Trophoblast cell (in vitro differentiated cells and primary cell): Measurements from ENCODE around the gene PDIA5. TPM values are rescaled to one million over a fixed set of nuclear protein-coding genes. Genes with fewer than 3 reads are reported as not detected.

Source experiments
- DNase-seq, 2 donors: peaks; one replicate each; pipeline ENCODE4 v3.0.0-alpha.2; 2016
- H2AFZ ChIP-seq: 2 replicates; pipeline ENCODE4 v1.6.1; 2013; ENCODE audit warnings: low read length, moderate library complexity, mild to moderate bottlenecking; ENCODE audit not compliant: insufficient read depth, poor library complexity
- H2AK5ac ChIP-seq: 2 replicates; pipeline ENCODE4 v1.6.1; 2013; ENCODE audit warnings: mild to moderate bottlenecking, low read length
- H2BK120ac ChIP-seq: 2 replicates; pipeline ENCODE4 v1.6.1; 2013; ENCODE audit warnings: low read length, mild to moderate bottlenecking, moderate library complexity; ENCODE audit not compliant: insufficient read depth, poor library complexity
- H2BK12ac ChIP-seq: 2 replicates; pipeline ENCODE4 v1.6.1; 2013; ENCODE audit warnings: mild to moderate bottlenecking, low read length, moderate library complexity
- H2BK5ac ChIP-seq: 2 replicates; pipeline ENCODE4 v1.6.1; 2013; ENCODE audit warnings: low read length, low read depth, moderate library complexity, mild to moderate bottlenecking; ENCODE audit not compliant: poor library complexity
- H3K14ac ChIP-seq: 2 replicates; pipeline ENCODE4 v1.6.1; 2013; ENCODE audit warnings: mild to moderate bottlenecking, low read length
- H3K18ac ChIP-seq: 2 replicates; pipeline ENCODE4 v1.6.1; 2013; ENCODE audit warnings: mild to moderate bottlenecking, low read length
- H3K23ac ChIP-seq: 2 replicates; pipeline ENCODE4 v1.6.1; 2013; ENCODE audit warnings: low read length
- H3K27ac ChIP-seq: 2 replicates; pipeline ENCODE4 v1.5.1; 2013; ENCODE audit warnings: low read depth, mild to moderate bottlenecking, inconsistent platforms, low read length, moderate library complexity
- H3K27me3 ChIP-seq: 2 replicates; pipeline ENCODE4 v1.6.1; 2013; ENCODE audit warnings: inconsistent platforms, mild to moderate bottlenecking, low read length, moderate library complexity; ENCODE audit not compliant: insufficient read depth
- H3K36me3 ChIP-seq, 2 experiments: 1 replicate in 1 of 2; 2 replicates in 1 of 2; pipeline ENCODE4 v1.6.1; 2013; ENCODE audit warnings: low read length in 2 of 2, mild to moderate bottlenecking in 2 of 2, moderate library complexity in 1 of 2; ENCODE audit not compliant: insufficient read depth in 2 of 2, control insufficient read depth in 1 of 2
- H3K4ac ChIP-seq: 2 replicates; pipeline ENCODE4 v1.6.1; 2013; ENCODE audit warnings: low read depth, mild to moderate bottlenecking, low read length, moderate library complexity
- H3K4me1 ChIP-seq, 2 experiments: 1 replicate in 1 of 2; 2 replicates in 1 of 2; pipeline ENCODE4 v1.6.1; 2013; ENCODE audit warnings: low read length in 2 of 2, mild to moderate bottlenecking in 2 of 2, moderate library complexity in 1 of 2; ENCODE audit not compliant: insufficient read depth in 2 of 2, control insufficient read depth in 1 of 2
- H3K4me2 ChIP-seq: 2 replicates; pipeline ENCODE4 v1.6.1; 2013; ENCODE audit warnings: inconsistent platforms, mild to moderate bottlenecking, low read length, moderate library complexity
- H3K4me3 ChIP-seq: 2 replicates; pipeline ENCODE4 v1.5.1; 2013; ENCODE audit warnings: mild to moderate bottlenecking, low read depth, low read length, inconsistent platforms
- H3K79me1 ChIP-seq: one replicate; pipeline ENCODE4 v1.6.1; 2013; ENCODE audit warnings: low read length
- H3K79me2 ChIP-seq: 2 replicates; pipeline ENCODE4 v1.6.1; 2013; ENCODE audit warnings: low read length, mild to moderate bottlenecking; ENCODE audit not compliant: control insufficient read depth, insufficient read depth, poor library complexity
- H3K9ac ChIP-seq: 2 replicates; pipeline ENCODE4 v1.6.1; 2013; ENCODE audit warnings: mild to moderate bottlenecking, low read length
- H3K9me3 ChIP-seq: 2 replicates; pipeline ENCODE4 v1.6.1; 2013; ENCODE audit warnings: low read depth, mild to moderate bottlenecking, control low read depth, inconsistent platforms, low read length; ENCODE audit not compliant: insufficient read depth
- H4K12ac ChIP-seq: 2 replicates; pipeline ENCODE4 v1.6.1; 2013; ENCODE audit warnings: low read depth, mild to moderate bottlenecking, low read length, moderate library complexity
- H4K8ac ChIP-seq: 2 replicates; pipeline ENCODE4 v1.6.1; 2013; ENCODE audit warnings: low read depth, mild to moderate bottlenecking, low read length, moderate library complexity
- H4K91ac ChIP-seq: one replicate; pipeline ENCODE4 v1.6.1; 2013; ENCODE audit warnings: low read depth, mild to moderate bottlenecking, low read length, moderate library complexity
- WGBS: extraction: QIAGEN DNeasy Blood & Tissue Kit; methylation state at CpG from one replicate; pipeline ENCODE4 v1.1.7; 2013; ENCODE audit warnings: missing lambda C conversion rate; ENCODE audit not compliant: insufficient read length, insufficient coverage; ENCODE audit errors: extremely low coverage; 5-methylcytosine and 5-hydroxymethylcytosine counted together
- polyA plus RNA-seq: library from polyadenylated mRNA; stranded (reverse); fragments of 200-250 nt; gene quantifications from 2 replicates; pipeline ENCODE4 v1.2.3, GENCODE V29; 2013

PDIA5 gene
- polyA plus RNA-seq: 77.0 and 78.2 TPM in 2 replicates

- Histone ChIP-seq H3K18ac (peak within 1 kb of the TSS; percentile 97), H2BK5ac (peak within 1 kb of the TSS; percentile 91), H3K9me3 (no peaks in the 10 kb centered on the region), H3K4me3 (peak within 1 kb of the TSS; percentile 100), H4K8ac (peak within 1 kb of the TSS; percentile 98), H3K27ac (peak within 1 kb of the TSS; percentile 23), H3K27me3 (no peaks in the 10 kb centered on the region), H3K23ac (no peak within 1 kb of the TSS), H4K91ac (peak within 1 kb of the TSS; percentile 97), H3K4me2 (peak within 1 kb of the TSS; percentile 91), H3K9ac (peak within 1 kb of the TSS; percentile 85), H4K12ac (peak within 1 kb of the TSS; percentile 79), H3K79me1 (peaks cover 17% of the 10 kb centered on the region), H3K4me1 (peaks cover 13 to 19% of the 10 kb centered on the region in 2 experiments), H3K14ac (peak within 1 kb of the TSS; percentile 98), H3K36me3 (no peaks in the 10 kb centered on the region), H3K79me2 (peaks cover 22% of the 10 kb centered on the region), H2BK120ac (peak within 1 kb of the TSS; percentile 92), H2AFZ (peak within 1 kb of the TSS; percentile 92), H2BK12ac (peak within 1 kb of the TSS; percentile 73), H3K4ac (peak within 1 kb of the TSS; percentile 98), H2AK5ac (peak within 1 kb of the TSS; percentile 97)
- no CpG with 5 or more reads among the region's 72 CpGs for WGBS
- DNase-seq: peak; percentile 83 to 89
Observed at GRCh38 chr3:123066896-123067688, at the start of gene PDIA5. TSS of gene PDIA5 (plus strand) at chr3:123067025. CDS start at chr3:123067165, 140 bp downstream.

- Histone ChIP-seq H3K9me3 (no peaks in the 10 kb centered on the region), H3K18ac (no peak overlapping the region), H3K4me1 (peaks cover 8 to 10% of the 10 kb centered on the region in 2 experiments), H2BK5ac (no peak overlapping the region), H3K27me3 (no peaks in the 10 kb centered on the region), H4K91ac (no peak overlapping the region), H3K4me3 (no peak overlapping the region), H2AFZ (no peak overlapping the region), H3K4ac (no peak overlapping the region), H3K14ac (no peak overlapping the region), H3K79me2 (no peaks in the 10 kb centered on the region), H3K4me2 (no peak overlapping the region), H2AK5ac (no peak overlapping the region), H4K8ac (no peak overlapping the region), H3K36me3 (no peaks in the 10 kb centered on the region), H2BK120ac (no peak overlapping the region), H3K79me1 (no peaks in the 10 kb centered on the region), H3K23ac (no peak overlapping the region), H3K27ac (no peak overlapping the region), H4K12ac (no peak overlapping the region), H2BK12ac (no peak overlapping the region), H3K9ac (no peak overlapping the region)
- no CpG with 5 or more reads among the region's 1 CpG for WGBS
- DNase-seq: no peak
Observed at GRCh38 chr3:123018683-123019082, 48.1 kb upstream of the PDIA5 start.

- H3K4me3 ChIP-seq: no peak overlapping the region
- no peak overlapping the region for H3K4ac ChIP-seq
- no peak overlapping the region for H3K9ac ChIP-seq
- H3K27ac ChIP-seq: no peak overlapping the region
- WGBS: no CpG with 5 or more reads among the region's 3 CpGs
- peaks cover 8 to 10% of the 10 kb centered on the region in 2 experiments for H3K4me1 ChIP-seq
- no peaks in the 10 kb centered on the region for H3K36me3 ChIP-seq
- H2AFZ ChIP-seq: no peak overlapping the region
- H3K23ac ChIP-seq: no peak overlapping the region
- H3K9me3 ChIP-seq: no peaks in the 10 kb centered on the region
- H3K79me1 ChIP-seq: no peaks in the 10 kb centered on the region
- no peak overlapping the region for H4K8ac ChIP-seq
- no peaks in the 10 kb centered on the region for H3K27me3 ChIP-seq
- H2BK120ac ChIP-seq: no peak overlapping the region
- no peak overlapping the region for H4K12ac ChIP-seq
- H3K79me2 ChIP-seq: no peaks in the 10 kb centered on the region
- no peak overlapping the region for H4K91ac ChIP-seq
- H2BK5ac ChIP-seq: no peak overlapping the region
- no peak overlapping the region for H2AK5ac ChIP-seq
- no peak for DNase-seq
- no peak overlapping the region for H2BK12ac ChIP-seq
- no peak overlapping the region for H3K14ac ChIP-seq
- no peak overlapping the region for H3K4me2 ChIP-seq
- no peak overlapping the region for H3K18ac ChIP-seq
Observed at GRCh38 chr3:123019161-123019560, 47.7 kb upstream of the PDIA5 start.

GRCh38 chr3:123019591-123019990 is 47.2 kb upstream of the PDIA5 start:
- Histone ChIP-seq H3K23ac (no peak overlapping the region), H4K91ac (no peak overlapping the region), H3K79me2 (no peaks in the 10 kb centered on the region), H3K9ac (no peak overlapping the region), H3K14ac (no peak overlapping the region), H2AK5ac (no peak overlapping the region), H3K79me1 (no peaks in the 10 kb centered on the region), H4K8ac (no peak overlapping the region), H3K9me3 (no peaks in the 10 kb centered on the region), H3K4me2 (no peak overlapping the region), H3K18ac (no peak overlapping the region), H2BK5ac (no peak overlapping the region), H3K27ac (no peak overlapping the region), H2BK120ac (no peak overlapping the region), H3K36me3 (no peaks in the 10 kb centered on the region), H3K4ac (no peak overlapping the region), H4K12ac (no peak overlapping the region), H3K4me1 (peaks cover 8 to 10% of the 10 kb centered on the region in 2 experiments), H2BK12ac (no peak overlapping the region), H2AFZ (no peak overlapping the region), H3K4me3 (no peak overlapping the region), H3K27me3 (no peaks in the 10 kb centered on the region)
- no peak for DNase-seq
- WGBS: no CpG with 5 or more reads among the region's 5 CpGs
